Smooth muscle cell (in vitro differentiated cells): Measurements from ENCODE around the gene KCTD4. TPM values are rescaled to one million over a fixed set of nuclear protein-coding genes. Genes with fewer than 3 reads are reported as not detected.

Experiments
- DNase-seq: peaks from one replicate; lab custom pipeline; 2025; ENCODE audit not compliant: unreplicated experiment; lab: John Stamatoyannopoulos, UW
- H2AFZ ChIP-seq: fragments of 200-600 bp; sonication (generic); 2 replicates; pipeline ENCODE4 v1.6.0; 2016; ENCODE audit warnings: antibody characterized with exemption, low read depth, mild to moderate bottlenecking
- H3F3A ChIP-seq: fragments of 200-600 bp; sonication (generic); 2 replicates; pipeline ENCODE4 v1.6.0; 2017; ENCODE audit warnings: antibody characterized with exemption, low read depth
- H3K27ac ChIP-seq: fragments of 200-600 bp; sonication (generic); 2 replicates; pipeline ENCODE4 v1.5.1; 2016; ENCODE audit warnings: low read depth, mild to moderate bottlenecking
- H3K27me3 ChIP-seq: fragments of 200-600 bp; sonication (generic); 2 replicates; pipeline ENCODE4 v1.6.1; 2016; ENCODE audit warnings: low read depth, mild to moderate bottlenecking
- H3K36me3 ChIP-seq: fragments of 200-600 bp; sonication (generic); 2 replicates; pipeline ENCODE4 v1.5.1; 2016; ENCODE audit warnings: low read depth
- H3K4me1 ChIP-seq: fragments of 200-600 bp; sonication (generic); 2 replicates; pipeline ENCODE4 v1.5.1; 2016; ENCODE audit warnings: low read depth
- H3K4me2 ChIP-seq: fragments of 200-600 bp; sonication (generic); 2 replicates; pipeline ENCODE4 v1.6.0; 2016; ENCODE audit warnings: mild to moderate bottlenecking
- H3K4me3 ChIP-seq: fragments of 200-600 bp; sonication (generic); 2 replicates; pipeline ENCODE4 v1.5.1; 2016; ENCODE audit warnings: mild to moderate bottlenecking
- H3K79me2 ChIP-seq: fragments of 200-600 bp; sonication (generic); 2 replicates; pipeline ENCODE4 v1.6.0; 2016; ENCODE audit warnings: low read depth, mild to moderate bottlenecking
- H3K9ac ChIP-seq: fragments of 200-600 bp; sonication (generic); 2 replicates; pipeline ENCODE4 v1.6.0; 2016; ENCODE audit warnings: low read depth
- H3K9me3 ChIP-seq: fragments of 200-600 bp; sonication (generic); replicated peaks from 2 replicates; pipeline ENCODE4 v1.5.1; 2016; ENCODE audit warnings: low read depth
- H4K20me1 ChIP-seq: fragments of 200-600 bp; sonication (generic); 2 replicates; pipeline ENCODE4 v1.6.0; 2016; ENCODE audit warnings: low read depth
- CTCF ChIP-seq: fragments of 200-600 bp; sonication (generic); IDR thresholded peaks from 2 replicates; pipeline ENCODE4 v1.5.1; 2017; ENCODE audit warnings: borderline replicate concordance, mild to moderate bottlenecking, antibody characterized with exemption; ENCODE audit not compliant: insufficient read depth, poor library complexity, severe bottlenecking
- WGBS: methylation state at CpG from one replicate; pipeline ENCODE4 v1.1.7; 2016; ENCODE audit warnings: low lambda C conversion rate; 5-methylcytosine and 5-hydroxymethylcytosine counted together
- polyA plus RNA-seq: library from polyadenylated mRNA; unstranded; fragments of >200 nt; fragmentation: Nextera tagmentation; extraction: Ambion mirVana; gene quantifications from 2 replicates; pipeline ENCODE4 v1.2.1, GENCODE V29; 2016
- total RNA-seq: library from RNA; depleted of rRNA; stranded (reverse); fragments of >200 nt; gene quantifications from 2 replicates; pipeline ENCODE4 v1.2.3, GENCODE V29; 2014

KCTD4 gene
- total and polyA plus RNA-seq, 2 experiments from 2014 or later: not detected

DNA sequence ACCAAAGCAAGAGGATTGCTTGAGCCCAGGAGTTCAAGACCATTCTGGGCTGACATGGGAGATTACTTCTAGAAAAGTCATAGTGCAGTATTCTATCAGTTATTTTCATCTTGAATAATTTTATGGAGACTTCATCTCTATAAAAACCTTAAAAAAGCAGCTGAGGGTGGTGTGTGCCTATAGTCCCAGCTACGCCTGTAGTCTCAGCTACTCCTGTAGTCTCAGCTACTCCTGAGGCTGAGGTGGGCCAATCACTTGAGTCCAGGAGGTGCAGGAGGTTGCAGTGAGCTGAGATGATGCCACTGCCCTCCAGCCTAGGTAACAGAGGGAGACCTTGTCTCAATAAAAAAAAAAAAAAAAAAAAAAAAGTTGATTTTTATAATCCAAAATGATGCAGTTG is 22.1 kb upstream of the KCTD4 start:
- no peak for TF ChIP-seq CTCF
- H3F3A ChIP-seq: no peaks in the 10 kb centered on the region
- H3K27me3 ChIP-seq: no peaks in the 10 kb centered on the region
- H3K36me3 ChIP-seq: no peaks in the 10 kb centered on the region
- no peak overlapping the region for H3K9ac ChIP-seq
- WGBS: 95% methylated on average over 1 of the region's 1 CpG
- no peak overlapping the region for H3K4me3 ChIP-seq
- no peak overlapping the region for H3K27ac ChIP-seq
- peaks cover 9% of the 10 kb centered on the region for H3K4me1 ChIP-seq
- H3K4me2 ChIP-seq: no peak overlapping the region
- DNase-seq: no peak
- H2AFZ ChIP-seq: no peak overlapping the region
- H3K79me2 ChIP-seq: no peaks in the 10 kb centered on the region
- H4K20me1 ChIP-seq: peaks cover 2% of the 10 kb centered on the region
- H3K9me3 ChIP-seq: no peaks in the 10 kb centered on the region

DNA sequence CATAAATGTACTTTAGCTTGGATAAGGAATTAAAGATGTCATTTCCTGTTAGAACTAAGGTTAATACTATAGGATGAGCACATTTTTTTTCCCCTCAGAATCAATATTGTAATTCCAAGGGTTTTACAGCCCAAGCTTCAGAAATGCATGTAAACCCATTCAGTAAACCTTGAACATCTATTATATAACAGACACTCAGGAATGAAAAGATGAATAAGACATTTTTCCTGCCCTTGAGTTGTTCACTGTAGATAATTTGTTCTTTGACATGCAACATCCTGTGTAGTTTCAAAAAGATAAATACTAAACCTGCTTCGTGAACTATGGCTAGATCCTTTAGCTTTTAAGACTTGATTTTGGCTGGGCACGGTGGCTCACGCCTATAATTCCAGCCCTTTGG is 21.7 kb upstream of the KCTD4 start:
- peaks cover 13% of the 10 kb centered on the region for H3K4me1 ChIP-seq
- H3K79me2 ChIP-seq: no peaks in the 10 kb centered on the region
- no peaks in the 10 kb centered on the region for H3K36me3 ChIP-seq
- H3K27me3 ChIP-seq: no peaks in the 10 kb centered on the region
- no peak overlapping the region for H3K4me2 ChIP-seq
- no peak overlapping the region for H3K27ac ChIP-seq
- 93% methylated on average over 3 of the region's 3 CpGs for WGBS
- no peaks in the 10 kb centered on the region for H3K9me3 ChIP-seq
- H2AFZ ChIP-seq: no peak overlapping the region
- TF ChIP-seq CTCF: no peak
- no peak overlapping the region for H3K4me3 ChIP-seq
- no peak for DNase-seq
- H4K20me1 ChIP-seq: peaks cover 2% of the 10 kb centered on the region
- H3F3A ChIP-seq: no peaks in the 10 kb centered on the region
- H3K9ac ChIP-seq: no peak overlapping the region

GRCh38 chr13:45220403-45220802 is 19.6 kb upstream of the KCTD4 start:
- Histone ChIP-seq H3K4me1 (peaks cover 15% of the 10 kb centered on the region), H3K4me3 (no peak overlapping the region), H4K20me1 (no peaks in the 10 kb centered on the region), H3K27me3 (no peaks in the 10 kb centered on the region), H3K79me2 (no peaks in the 10 kb centered on the region), H3F3A (no peaks in the 10 kb centered on the region), H3K4me2 (no peak overlapping the region), H3K27ac (no peak overlapping the region), H3K9me3 (no peaks in the 10 kb centered on the region), H2AFZ (no peak overlapping the region), H3K36me3 (no peaks in the 10 kb centered on the region), H3K9ac (no peak overlapping the region)
- no peak for DNase-seq
- TF ChIP-seq CTCF: no peak
- WGBS: 96% methylated on average over 4 of the region's 4 CpGs

DNA sequence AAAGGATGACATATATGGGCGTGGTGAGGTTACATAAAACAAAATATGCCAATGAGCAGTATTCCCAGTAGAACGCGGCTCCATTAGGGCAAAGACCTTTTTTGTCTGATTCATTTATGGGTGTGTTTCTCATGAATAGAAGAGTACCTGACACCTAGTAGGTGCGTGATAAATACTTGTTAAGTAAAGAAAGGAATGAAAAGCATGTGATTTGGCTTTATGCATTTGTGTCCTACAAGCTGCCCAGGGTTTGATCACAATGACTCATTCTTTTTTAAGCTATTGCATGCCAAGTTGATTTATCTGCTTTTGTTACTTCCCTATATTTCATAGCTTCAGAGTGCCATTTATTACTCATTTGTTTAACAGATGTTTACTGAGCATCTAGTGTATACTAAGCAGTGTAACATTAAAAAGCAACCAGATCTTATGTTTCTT is 19.1 kb upstream of the KCTD4 start:
- peaks cover 15% of the 10 kb centered on the region for H3K4me1 ChIP-seq
- H4K20me1 ChIP-seq: no peaks in the 10 kb centered on the region
- H3K4me3 ChIP-seq: no peak overlapping the region
- no peaks in the 10 kb centered on the region for H3K79me2 ChIP-seq
- H3K36me3 ChIP-seq: no peaks in the 10 kb centered on the region
- WGBS: 90% methylated on average over 4 of the region's 4 CpGs
- no peak overlapping the region for H2AFZ ChIP-seq
- no peak overlapping the region for H3K27ac ChIP-seq
- no peak overlapping the region for H3K9ac ChIP-seq
- H3K4me2 ChIP-seq: no peak overlapping the region
- no peaks in the 10 kb centered on the region for H3F3A ChIP-seq
- no peak for TF ChIP-seq CTCF
- no peaks in the 10 kb centered on the region for H3K27me3 ChIP-seq
- no peaks in the 10 kb centered on the region for H3K9me3 ChIP-seq
- no peak for DNase-seq
